Fibroblast of mammary gland (primary cell): ENCODE data around the gene CCDC71.
A peak's percentile ranks its signal among the peaks of the same experiment; 100 is the strongest.

Experiments used
- DNase-seq: peaks from one replicate; pipeline ENCODE4 v3.0.0-alpha.2; 2010; ENCODE audit warnings: low read depth
- H3K4me3 ChIP-seq: 2 replicates; pipeline ENCODE4 v1.5.1; 2011; ENCODE audit warnings: low read depth, mild to moderate bottlenecking, low read length, moderate library complexity; ENCODE audit not compliant: control insufficient read depth
- CTCF ChIP-seq: conservative IDR thresholded peaks from 2 replicates; pipeline ENCODE4 v1.5.1; 2011; ENCODE audit warnings: low read depth, low read length, inconsistent platforms; ENCODE audit not compliant: control insufficient read depth, insufficient read depth

Gene CCDC71

GRCh38 chr3:49151610-49152009 is 14.5 kb downstream of the CCDC71 start:
- DNase-seq: no peak
- no peak for TF ChIP-seq CTCF
- H3K4me3 ChIP-seq: no peak overlapping the region

GRCh38 chr3:49148159-49148558 is 18.0 kb downstream of the CCDC71 start:
- DNase-seq: no peak
- H3K4me3 ChIP-seq: no peak overlapping the region
- no peak for TF ChIP-seq CTCF

- no peak for DNase-seq
- no peak overlapping the region for H3K4me3 ChIP-seq
Observed at GRCh38 chr3:49140080-49140479, 26.1 kb downstream of the CCDC71 start.

GRCh38 chr3:49135499-49135898 is 30.6 kb downstream of the CCDC71 start:
- TF ChIP-seq CTCF: no peak
- H3K4me3 ChIP-seq: no peak overlapping the region
- no peak for DNase-seq

More at GRCh38 chr3:49140080-49140479, 26.1 kb downstream of the CCDC71 start:
- no peak for TF ChIP-seq CTCF

GRCh38 chr3:49134471-49135265 is 31.5 kb downstream of the CCDC71 start:
- TF ChIP-seq CTCF: no peak
- no peak for DNase-seq
- no peak overlapping the region for H3K4me3 ChIP-seq

- H3K4me3 ChIP-seq: peak overlapping the region; percentile 88
- peak; percentile 84 for DNase-seq
- no peak for TF ChIP-seq CTCF
Observed at GRCh38 chr3:49133226-49133951, 32.7 kb downstream of the CCDC71 start.
